DND-41 (cell line): Measurements from ENCODE around the gene MAP1LC3B.

Source experiments
- EZH2 ChIP-seq: IDR thresholded peaks from 3 replicates; pipeline ENCODE4 v1.6.1; 2012; ENCODE audit warnings: borderline replicate concordance, low read depth, mild to moderate bottlenecking, moderate library complexity, low read length, inconsistent platforms; ENCODE audit not compliant: severe bottlenecking
- TF ChIP-seq, protein P1 (sequence below): IDR thresholded peaks from 2 replicates; pipeline ENCODE4 v1.5.1; 2012; ENCODE audit warnings: borderline replicate concordance, low read length, moderate library complexity, mild to moderate bottlenecking; ENCODE audit not compliant: poor library complexity, severe bottlenecking; ENCODE audit errors: extremely low read depth

DNA sequence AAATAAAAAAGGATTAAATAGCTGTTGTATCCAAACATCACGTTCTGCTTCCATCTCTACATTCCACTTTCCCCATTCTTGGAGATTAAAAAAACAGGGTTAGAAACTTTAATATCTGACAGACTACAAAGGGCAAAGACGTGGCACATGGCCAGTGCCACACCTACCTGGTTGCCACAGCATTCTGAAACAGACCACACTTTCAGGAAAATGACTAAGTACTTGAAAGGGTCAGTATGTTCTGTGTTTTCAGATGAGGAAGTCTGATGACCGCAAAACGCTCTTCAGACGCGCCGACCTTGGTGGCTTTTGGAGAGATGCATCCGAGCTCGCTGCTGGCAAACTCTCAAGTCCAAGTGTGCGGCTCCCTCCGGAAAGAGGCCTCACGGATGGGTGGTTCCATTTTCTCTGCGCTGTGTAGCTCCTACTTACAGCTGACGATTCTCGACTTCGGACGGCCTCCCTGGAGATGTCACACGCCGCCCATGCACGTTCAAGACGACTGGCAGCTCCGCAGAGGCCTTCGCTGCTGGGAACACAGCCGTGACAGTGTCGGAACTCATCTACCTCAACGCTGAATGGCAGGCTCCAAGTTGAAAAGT is 15.5 kb downstream of the MAP1LC3B start:
- TF ChIP-seq, protein P1, sequence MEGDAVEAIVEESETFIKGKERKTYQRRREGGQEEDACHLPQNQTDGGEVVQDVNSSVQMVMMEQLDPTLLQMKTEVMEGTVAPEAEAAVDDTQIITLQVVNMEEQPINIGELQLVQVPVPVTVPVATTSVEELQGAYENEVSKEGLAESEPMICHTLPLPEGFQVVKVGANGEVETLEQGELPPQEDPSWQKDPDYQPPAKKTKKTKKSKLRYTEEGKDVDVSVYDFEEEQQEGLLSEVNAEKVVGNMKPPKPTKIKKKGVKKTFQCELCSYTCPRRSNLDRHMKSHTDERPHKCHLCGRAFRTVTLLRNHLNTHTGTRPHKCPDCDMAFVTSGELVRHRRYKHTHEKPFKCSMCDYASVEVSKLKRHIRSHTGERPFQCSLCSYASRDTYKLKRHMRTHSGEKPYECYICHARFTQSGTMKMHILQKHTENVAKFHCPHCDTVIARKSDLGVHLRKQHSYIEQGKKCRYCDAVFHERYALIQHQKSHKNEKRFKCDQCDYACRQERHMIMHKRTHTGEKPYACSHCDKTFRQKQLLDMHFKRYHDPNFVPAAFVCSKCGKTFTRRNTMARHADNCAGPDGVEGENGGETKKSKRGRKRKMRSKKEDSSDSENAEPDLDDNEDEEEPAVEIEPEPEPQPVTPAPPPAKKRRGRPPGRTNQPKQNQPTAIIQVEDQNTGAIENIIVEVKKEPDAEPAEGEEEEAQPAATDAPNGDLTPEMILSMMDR: no peak
- TF ChIP-seq EZH2: no peak
